ENCODE results near the gene ZNF746. TPM values are rescaled to one million over a fixed set of nuclear protein-coding genes. Genes with fewer than 3 reads are reported as not detected.

Gene ZNF746
- total and polyA plus RNA-seq, 4 donors, result 8.9 to 25.1 (median 17.1) TPM

DNA sequence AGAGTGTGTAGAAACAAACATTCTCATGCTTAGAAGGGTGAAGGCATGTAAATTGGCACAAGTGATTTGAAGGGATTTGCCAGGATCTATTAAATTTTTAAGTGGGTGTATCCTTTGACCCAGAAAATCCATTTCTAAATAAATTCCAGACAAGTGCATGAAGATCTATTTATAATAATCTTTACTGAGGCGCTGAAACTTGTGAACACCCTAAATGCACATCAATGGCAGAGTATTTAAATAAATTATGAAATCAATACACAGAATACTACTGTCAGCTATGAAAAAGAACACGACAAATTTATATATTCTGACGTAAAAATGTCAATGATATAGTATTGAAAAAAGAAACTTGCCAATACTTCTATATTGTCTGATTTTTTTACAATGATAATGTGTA, 54.7 kb downstream of the ZNF746 start:
- no peak for ATAC-seq (ENCODE audit: insufficient read depth, low FRiP score)
- 80 to 97% methylated on average over 3 of the region's 3 CpGs for WGBS, 2 donors
- Histone ChIP-seq H3K9ac (ENCODE audit: insufficient read depth in 1 of 2, low read length in 2 of 2) (no peak overlapping the region), H3K4me1 (ENCODE audit: control insufficient read depth in 5 of 5, insufficient read depth in 5 of 5, low read length in 5 of 5) (peaks cover 0 to 1% (median 0%) of the 10 kb centered on the region in 5 donors), H3K36me3 (ENCODE audit: control insufficient read depth in 4 of 4, insufficient read depth in 4 of 4, low read length in 4 of 4) (peaks cover 4 to 25% (median 12%) of the 10 kb centered on the region in 4 donors), H3K27ac (ENCODE audit: low read depth in 1 of 2, low read length in 1 of 2) (no peak overlapping the region), H3K9me3 (ENCODE audit: control insufficient read depth in 4 of 4, insufficient read depth in 3 of 4, low read length in 3 of 4) (no peaks in the 10 kb centered on the region), H3K4me3 (no peak overlapping the region), H3K27me3 (ENCODE audit: control insufficient read depth in 3 of 3, insufficient read depth in 3 of 3, low read length in 2 of 3) (no peaks in the 10 kb centered on the region)
- no peak for DNase-seq
- TF ChIP-seq, protein P1, sequence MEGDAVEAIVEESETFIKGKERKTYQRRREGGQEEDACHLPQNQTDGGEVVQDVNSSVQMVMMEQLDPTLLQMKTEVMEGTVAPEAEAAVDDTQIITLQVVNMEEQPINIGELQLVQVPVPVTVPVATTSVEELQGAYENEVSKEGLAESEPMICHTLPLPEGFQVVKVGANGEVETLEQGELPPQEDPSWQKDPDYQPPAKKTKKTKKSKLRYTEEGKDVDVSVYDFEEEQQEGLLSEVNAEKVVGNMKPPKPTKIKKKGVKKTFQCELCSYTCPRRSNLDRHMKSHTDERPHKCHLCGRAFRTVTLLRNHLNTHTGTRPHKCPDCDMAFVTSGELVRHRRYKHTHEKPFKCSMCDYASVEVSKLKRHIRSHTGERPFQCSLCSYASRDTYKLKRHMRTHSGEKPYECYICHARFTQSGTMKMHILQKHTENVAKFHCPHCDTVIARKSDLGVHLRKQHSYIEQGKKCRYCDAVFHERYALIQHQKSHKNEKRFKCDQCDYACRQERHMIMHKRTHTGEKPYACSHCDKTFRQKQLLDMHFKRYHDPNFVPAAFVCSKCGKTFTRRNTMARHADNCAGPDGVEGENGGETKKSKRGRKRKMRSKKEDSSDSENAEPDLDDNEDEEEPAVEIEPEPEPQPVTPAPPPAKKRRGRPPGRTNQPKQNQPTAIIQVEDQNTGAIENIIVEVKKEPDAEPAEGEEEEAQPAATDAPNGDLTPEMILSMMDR (IDR thresholded peaks at IDR 0.05; ENCODE audit: control extremely low read depth, extremely low read depth), result no peak

DNA sequence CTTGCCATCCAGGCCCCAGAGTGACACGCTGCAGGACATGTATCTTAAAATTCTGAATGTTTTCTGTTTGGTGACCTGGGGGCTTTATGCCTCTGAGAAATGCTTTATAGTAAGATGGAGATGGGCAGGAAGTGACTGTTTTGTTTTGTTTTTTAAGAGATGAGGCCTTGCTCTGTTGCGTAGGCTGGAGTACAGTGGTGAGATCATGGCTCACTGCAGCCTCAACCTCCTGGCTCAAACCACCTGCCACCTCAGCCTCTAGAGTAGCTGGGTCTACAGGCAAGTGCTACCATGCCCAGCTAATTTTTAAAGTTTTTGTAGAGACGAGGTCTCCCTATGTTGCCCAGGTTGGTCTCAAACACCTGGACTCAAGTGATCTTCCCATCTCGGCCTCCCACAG, 57.4 kb downstream of the ZNF746 start:
- H3K27me3 ChIP-seq (ENCODE audit: control insufficient read depth in 3 of 3, insufficient read depth in 3 of 3, low read length in 2 of 3), result no peaks in the 10 kb centered on the region
- no peak overlapping the region for H3K27ac ChIP-seq (ENCODE audit: low read depth in 1 of 2, low read length in 1 of 2)
- DNase-seq, result no peak
- TF ChIP-seq, protein P1 (IDR thresholded peaks at IDR 0.05; ENCODE audit: control extremely low read depth, extremely low read depth), result no peak
- ATAC-seq (ENCODE audit: insufficient read depth, low FRiP score), result no peak
- no peaks in the 10 kb centered on the region for H3K4me1 ChIP-seq (ENCODE audit: control insufficient read depth in 5 of 5, insufficient read depth in 5 of 5, low read length in 5 of 5)
- WGBS, 2 donors, result 79 to 97% methylated on average over 4 of the region's 4 CpGs
- H3K36me3 ChIP-seq (ENCODE audit: control insufficient read depth in 4 of 4, insufficient read depth in 4 of 4, low read length in 4 of 4), result peaks cover 2 to 10% (median 7%) of the 10 kb centered on the region in 4 donors
- H3K9me3 ChIP-seq (ENCODE audit: control insufficient read depth in 4 of 4, insufficient read depth in 3 of 4, low read length in 3 of 4), result no peaks in the 10 kb centered on the region
- H3K4me3 ChIP-seq, result no peak overlapping the region
- no peak overlapping the region for H3K9ac ChIP-seq (ENCODE audit: insufficient read depth in 1 of 2, low read length in 2 of 2)

DNA sequence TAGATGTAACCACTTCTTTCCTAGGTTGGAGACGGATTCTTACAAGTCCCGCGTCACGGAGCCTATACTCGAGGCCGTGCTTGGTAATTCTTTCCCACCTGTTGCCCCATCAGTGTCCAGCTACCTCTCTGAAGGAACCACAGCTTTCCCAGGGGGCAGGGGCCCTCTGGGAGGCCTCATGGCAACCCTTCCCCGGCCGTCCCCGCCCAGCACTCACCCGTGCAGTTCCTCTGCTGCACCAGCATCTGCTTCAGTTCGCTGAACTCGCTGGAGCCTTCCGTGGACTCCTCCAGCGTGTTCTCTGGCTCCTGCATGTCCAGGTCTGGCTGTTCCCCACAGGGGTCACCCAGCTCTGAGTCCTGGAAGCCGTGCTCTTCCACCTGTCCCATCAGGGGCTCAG, 61.3 kb downstream of the ZNF746 start:
- no peak for DNase-seq

More for the DNA sequence above, 61.3 kb downstream of the ZNF746 start:
- Histone ChIP-seq H3K9ac (ENCODE audit: insufficient read depth in 1 of 2, low read length in 2 of 2) (no peak overlapping the region), H3K27me3 (ENCODE audit: control insufficient read depth in 3 of 3, insufficient read depth in 3 of 3, low read length in 2 of 3) (no peaks in the 10 kb centered on the region), H3K4me3 (no peak overlapping the region), H3K9me3 (ENCODE audit: control insufficient read depth in 4 of 4, insufficient read depth in 3 of 4, low read length in 3 of 4) (peaks cover 0 to 6% (median 0%) of the 10 kb centered on the region in 4 donors), H3K36me3 (ENCODE audit: control insufficient read depth in 4 of 4, insufficient read depth in 4 of 4, low read length in 4 of 4) (peaks cover 0 to 31% (median 11%) of the 10 kb centered on the region in 4 donors), H3K4me1 (ENCODE audit: control insufficient read depth in 5 of 5, insufficient read depth in 5 of 5, low read length in 5 of 5) (no peaks in the 10 kb centered on the region), H3K27ac (ENCODE audit: low read depth in 1 of 2, low read length in 1 of 2) (no peak overlapping the region)
- 94 to 96% methylated on average over 15 of the region's 15 CpGs for WGBS, 2 donors
- no peak for ATAC-seq (ENCODE audit: insufficient read depth, low FRiP score)
- TF ChIP-seq, protein P1 (IDR thresholded peaks at IDR 0.05; ENCODE audit: control extremely low read depth, extremely low read depth), result no peak
